AG04450 (cell line): Measurements from ENCODE around the gene VSTM4. TPM values are rescaled to one million over a fixed set of nuclear protein-coding genes. Genes with fewer than 3 reads are reported as not detected.

Experiments used
- CTCF ChIA-PET: fragments of 300-600, 350-600 bp; formaldehyde crosslinking; extraction: SDS; loops from one replicate; lab custom pipeline; 2022; ENCODE audit warnings: antibody characterized with exemption, inconsistent platforms; lab: Charles Lee
- POLR2A ChIA-PET: fragments of 350-600 bp; formaldehyde crosslinking; extraction: SDS; loops from one replicate; lab custom pipeline; 2021; ENCODE audit warnings: antibody characterized with exemption, inconsistent platforms; lab: Yijun Ruan, JAX
- DNase-seq: peaks from one replicate; pipeline ENCODE4 v3.0.0-alpha.2; 2011; ENCODE audit warnings: low read depth, low spot score
- H3K27ac ChIP-seq: one replicate; pipeline ENCODE4 v1.5.1; 2012; ENCODE audit warnings: low read depth, low read length, control low read depth
- H3K27me3 ChIP-seq: one replicate; pipeline ENCODE4 v1.6.0; 2012; ENCODE audit warnings: low read length; ENCODE audit not compliant: control insufficient read depth, insufficient read depth
- H3K4me3 ChIP-seq: 2 replicates; pipeline ENCODE4 v1.5.1; 2011; ENCODE audit warnings: mild to moderate bottlenecking, low read depth, low read length, control low read depth
- H3K9me3 ChIP-seq: 2 replicates; pipeline ENCODE4 v1.5.1; 2012; ENCODE audit warnings: low read length; ENCODE audit not compliant: control insufficient read depth, insufficient read depth
- CTCF ChIP-seq: IDR thresholded peaks from 2 replicates; pipeline ENCODE4 v1.5.1; 2011; ENCODE audit warnings: low read depth, low read length, control low read depth, inconsistent platforms
- polyA plus RNA-seq: library from polyadenylated mRNA; depleted of rRNA; stranded (reverse); fragments of >200 nt; gene quantifications from 2 replicates; pipeline ENCODE4 v1.2.3, GENCODE V29; 2011

VSTM4 gene
- polyA plus RNA-seq, 1 experiment = 3.6 TPM

GRCh38 chr10:49049660-49050059, 65.7 kb downstream of the VSTM4 start:
- H3K4me3 ChIP-seq = no peak overlapping the region
- no peak overlapping the region for H3K27ac ChIP-seq
- ChIA-PET POLR2A (interaction anchor here (0.5 kb wide), 1 partner anchor 143 kb away, joined by 5 read pairs; no protein-coding TSS in a partner anchor), CTCF (interaction anchor here (0.9 to 2.2 kb wide), 2 partner anchors 42 to 114 kb away, joined by 3 to 14 read pairs; no protein-coding TSS in a partner anchor)
- H3K27me3 ChIP-seq = no peaks in the 10 kb centered on the region
- H3K9me3 ChIP-seq = no peaks in the 10 kb centered on the region
- DNase-seq = no peak
- TF ChIP-seq CTCF = no peak

GRCh38 chr10:49047128-49047639, 68.1 kb downstream of the VSTM4 start:
- H3K27ac ChIP-seq = no peak overlapping the region
- ChIA-PET CTCF (no interaction called here), POLR2A (no interaction called here)
- no peak overlapping the region for H3K4me3 ChIP-seq
- no peaks in the 10 kb centered on the region for H3K27me3 ChIP-seq
- no peak for TF ChIP-seq CTCF
- no peaks in the 10 kb centered on the region for H3K9me3 ChIP-seq
- DNase-seq = no peak

DNA sequence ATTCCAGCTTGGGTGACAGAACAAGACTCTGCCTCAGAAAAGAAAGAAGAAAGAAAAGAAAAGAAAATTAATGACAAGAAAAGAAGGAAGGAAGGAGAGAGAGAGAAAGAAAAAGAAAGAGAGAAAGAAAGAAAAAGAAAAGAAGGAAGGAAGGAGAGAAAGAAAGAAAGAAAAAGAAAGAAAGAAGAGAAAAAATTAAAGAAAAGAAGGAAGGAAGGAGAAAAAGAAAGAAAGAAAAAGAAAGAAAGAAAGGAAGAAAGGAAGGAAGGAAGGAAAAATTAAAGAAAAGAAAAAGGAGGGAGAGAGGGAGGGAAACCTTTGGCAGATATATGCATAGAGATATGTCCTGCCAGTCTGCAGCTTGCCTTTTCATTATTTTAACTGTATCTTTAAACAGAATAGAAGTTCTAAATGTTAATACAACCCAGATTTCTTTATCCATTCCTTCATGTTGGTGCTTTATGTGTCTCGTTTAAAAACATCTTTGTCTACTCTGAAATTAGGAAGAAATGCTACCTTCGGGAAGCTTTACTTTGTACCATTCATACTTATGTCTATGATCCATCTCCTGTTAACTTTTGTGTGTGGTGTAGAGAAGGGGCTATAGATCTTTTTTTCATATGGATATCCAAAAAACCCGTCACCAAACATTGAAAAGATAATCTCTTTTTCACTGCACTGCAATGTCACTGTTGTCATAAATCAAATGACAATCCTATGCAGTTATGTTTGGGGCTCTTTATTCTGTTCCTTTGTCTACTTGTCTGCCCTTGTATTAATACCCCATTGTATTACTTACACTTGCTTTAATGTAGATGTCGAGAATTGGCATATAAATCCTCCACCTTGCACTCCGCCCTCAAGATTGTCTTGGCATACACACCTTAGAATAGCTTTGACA, 70.8 kb downstream of the VSTM4 start:
- POLR2A ChIA-PET = no interaction called here
- TF ChIP-seq CTCF = no peak
- Histone ChIP-seq H3K4me3 (no peak overlapping the region), H3K9me3 (no peaks in the 10 kb centered on the region), H3K27me3 (no peaks in the 10 kb centered on the region), H3K27ac (no peak overlapping the region)
- CTCF ChIA-PET = no interaction called here
- no peak for DNase-seq

- DNase-seq = no peak
- CTCF ChIA-PET = interaction anchor here (1.4 kb wide), 1 partner anchor 367 kb away, joined by 4 read pairs; no protein-coding TSS in a partner anchor
- no peak overlapping the region for H3K27ac ChIP-seq
- no peaks in the 10 kb centered on the region for H3K27me3 ChIP-seq
- H3K9me3 ChIP-seq = no peaks in the 10 kb centered on the region
- POLR2A ChIA-PET = no interaction called here
- TF ChIP-seq CTCF = no peak
- H3K4me3 ChIP-seq = no peak overlapping the region
Observed at GRCh38 chr10:49040601-49041000, 74.7 kb downstream of the VSTM4 start.

- no peak for DNase-seq
- H3K27me3 ChIP-seq = no peaks in the 10 kb centered on the region
- ChIA-PET POLR2A (no interaction called here), CTCF (no interaction called here)
- no peaks in the 10 kb centered on the region for H3K9me3 ChIP-seq
- H3K27ac ChIP-seq = no peak overlapping the region
- TF ChIP-seq CTCF = no peak
- H3K4me3 ChIP-seq = no peak overlapping the region
Observed at GRCh38 chr10:49039409-49039808, 75.9 kb downstream of the VSTM4 start.
